K562 (cell line): Measurements from ENCODE around the gene DHTKD1. TPM values are rescaled to one million over a fixed set of nuclear protein-coding genes. Genes with fewer than 3 reads are reported as not detected.
A peak's percentile ranks its signal among the peaks of the same experiment; 100 is the strongest.

Source experiments
- BHLHE40 ChIP-seq: IDR thresholded peaks from 2 replicates; pipeline ENCODE4 v1.6.1; 2011; ENCODE audit warnings: low read length, improper control_type of control experiment
- BMI1 ChIP-seq: fragments of 150-350 bp; IDR thresholded peaks from 2 replicates; pipeline ENCODE4 v1.6.1; 2014; ENCODE audit warnings: low read length
- CEBPB ChIP-seq: fragments of 450-650 bp; IDR thresholded peaks from 2 replicates; pipeline ENCODE4 v1.6.1; 2016; ENCODE audit warnings: missing genetic modification characterization, missing compliant biosample characterization
- CREM ChIP-seq: IDR thresholded peaks from 2 replicates; pipeline ENCODE4 v1.6.1; 2014; ENCODE audit warnings: antibody characterized with exemption, low read depth
- GABPB2 ChIP-seq: fragments of 250-450 bp; sonication (Bioruptor Pico); conservative IDR thresholded peaks from 2 replicates; pipeline ENCODE4 v1.5.1; 2021; ENCODE audit warnings: mild to moderate bottlenecking
- GATAD2B ChIP-seq: fragments of 450-650 bp; IDR thresholded peaks from 2 replicates; pipeline ENCODE4 v1.6.1; 2017; ENCODE audit warnings: mild to moderate bottlenecking, borderline replicate concordance
- HCFC1 ChIP-seq: IDR thresholded peaks from 2 replicates; pipeline ENCODE4 v1.6.1; 2012; ENCODE audit warnings: low read depth, low read length, improper control_type of control experiment
- HDAC6 ChIP-seq: IDR thresholded peaks from 2 replicates; pipeline ENCODE4 v1.6.1; 2012; ENCODE audit warnings: low read depth, mild to moderate bottlenecking, control low read depth, inconsistent platforms, low read length, moderate library complexity
- HMGN3 ChIP-seq: IDR thresholded peaks from 2 replicates; pipeline ENCODE4 v1.6.1; 2011; ENCODE audit warnings: borderline replicate concordance, low read depth, mild to moderate bottlenecking, mixed read lengths, low read length; ENCODE audit not compliant: insufficient read length; ENCODE audit errors: extremely low read depth
- MBD1 ChIP-seq: fragments of 250-450 bp; sonication (Bioruptor Pico); IDR thresholded peaks from 2 replicates; pipeline ENCODE4 v1.8.0; 2022; ENCODE audit warnings: inconsistent platforms
- MCM7 ChIP-seq, 2 experiments: fragments of 450-650 bp; IDR thresholded peaks; 2 replicates each; pipeline ENCODE4 v1.6.1; 2016 to 2018
- MEIS2 ChIP-seq: fragments of 450-650 bp; IDR thresholded peaks from 2 replicates; pipeline ENCODE4 v1.6.1; 2014; ENCODE audit warnings: mild to moderate bottlenecking; ENCODE audit not compliant: partially characterized antibody
- PHB ChIP-seq: fragments of 250-450 bp; sonication (Bioruptor Pico); IDR thresholded peaks from 2 replicates; pipeline ENCODE4 v1.5.0; 2021
- PHB2 ChIP-seq: fragments of 450-650 bp; IDR thresholded peaks from 2 replicates; pipeline ENCODE4 v1.6.1; 2017; ENCODE audit warnings: low read depth
- POLR3A ChIP-seq: IDR thresholded peaks from 2 replicates; pipeline ENCODE4 v1.6.1; 2011; ENCODE audit warnings: borderline replicate concordance, mild to moderate bottlenecking, moderate library complexity; ENCODE audit not compliant: insufficient read length, insufficient read depth; ENCODE audit errors: extremely low read depth
- PRPF4 ChIP-seq: fragments of 200-400 bp; formaldehyde crosslinking; IDR thresholded peaks from one replicate; pipeline ENCODE4 v1.6.1; 2017; ENCODE audit warnings: low read length, low read depth, mild to moderate bottlenecking; ENCODE audit not compliant: insufficient read depth, poor library complexity, severe bottlenecking
- SMARCB1 ChIP-seq: IDR thresholded peaks from 2 replicates; pipeline ENCODE4 v1.6.1; 2011; ENCODE audit warnings: improper control_type of control experiment, low read depth; ENCODE audit not compliant: insufficient read length
- TBL1XR1 ChIP-seq, 2 experiments: IDR thresholded peaks; 2 replicates each; pipeline ENCODE4 v1.6.1; 2012; ENCODE audit warnings: improper control_type of control experiment in 2 of 2, low read length in 2 of 2, mild to moderate bottlenecking in 1 of 2
- YBX1 ChIP-seq: fragments of 450-650 bp; IDR thresholded peaks from 2 replicates; pipeline ENCODE4 v1.7.1; 2016; ENCODE audit warnings: mild to moderate bottlenecking
- ZNF133 ChIP-seq: fragments of 250-450 bp; sonication (Bioruptor Pico); IDR thresholded peaks from 2 replicates; pipeline ENCODE4 v1.4.0; 2020; ENCODE audit warnings: mild to moderate bottlenecking
- ZNF197 ChIP-seq: fragments of 200-800 bp; sonication (Bioruptor generic); IDR thresholded peaks from 2 replicates; pipeline ENCODE4 v1.6.1; 2016; ENCODE audit warnings: low read depth, missing genetic modification characterization, missing compliant biosample characterization
- ZNF232 ChIP-seq: sonication (generic); formaldehyde crosslinking; IDR thresholded peaks from 2 replicates; pipeline ENCODE4 v1.8.0; 2022; ENCODE audit warnings: mild to moderate bottlenecking, missing genetic modification reagents
- ZNF316 ChIP-seq: fragments of 450-650 bp; IDR thresholded peaks from 2 replicates; pipeline ENCODE4 v1.6.1; 2016
- polyA plus RNA-seq, 8 experiments: library from polyadenylated mRNA; depleted of rRNA in 4 of 8; stranded (reverse) in 5 of 8; unstranded in 3 of 8; fragments of >200 nt; fragmentation: Nextera tagmentation in 2 of 8; fragmentation: Illumina TruSeq in 1 of 8; extraction: Ambion mirVana in 2 of 8; extraction: Trizol in 1 of 8; gene quantifications; 2 replicates each; pipeline versions ENCODE4 v1.2.1 to v1.2.3, GENCODE V29; 2011 to 2014; ENCODE audit warnings: inconsistent platforms in 1 of 8, missing spikeins in 1 of 8
- total RNA-seq, 7 experiments: library from RNA; depleted of rRNA in 6 of 7; stranded (reverse); fragments of >200 nt in 6 of 7; fragmentation: Illumina TruSeq in 2 of 7; extraction: Trizol in 2 of 7; gene quantifications; 2 replicates each; pipeline versions ENCODE4 v1.2.1 to v1.2.3, GENCODE V29; 2011 to 2021; ENCODE audit warnings: low replicate concordance in 1 of 7
- TF ChIP-seq, protein P1 (sequence below): fragments of 450-650 bp; IDR thresholded peaks from 2 replicates; pipeline ENCODE4 v1.6.1; 2016; ENCODE audit warnings: antibody characterized with exemption
- TF ChIP-seq, protein P2 (sequence below): fragments of 250-450 bp; sonication (Bioruptor Pico); IDR thresholded peaks from 2 replicates; pipeline ENCODE4 v1.9.0; 2021; ENCODE audit warnings: mild to moderate bottlenecking
- TF ChIP-seq, protein P3 (sequence below), 3 experiments: fragments of 200-800 bp in 1 of 3; sonication (Bioruptor generic) in 1 of 3; sonication (generic) in 1 of 3; formaldehyde crosslinking in 1 of 3; IDR thresholded peaks; 2 replicates each; pipeline versions ENCODE4 v1.6.1 to v1.8.0; 2016 to 2022; ENCODE audit warnings: mild to moderate bottlenecking in 2 of 3, missing compliant biosample characterization in 2 of 3, missing genetic modification characterization in 2 of 3, missing genetic modification reagents in 1 of 3

The DHTKD1 gene
- total and polyA plus RNA-seq, 9 of the 15 experiments (the other 6 are each of a cell fraction or from before 2014, with no cell fraction given): 3.1 to 19.7 (median 6.8) TPM

GRCh38 chr10:12068449-12069269 is at the start of gene DHTKD1 (continued):
- no peak for TF ChIP-seq HDAC6
- peak; percentile 83 for TF ChIP-seq HMGN3
- TF ChIP-seq, protein P1, sequence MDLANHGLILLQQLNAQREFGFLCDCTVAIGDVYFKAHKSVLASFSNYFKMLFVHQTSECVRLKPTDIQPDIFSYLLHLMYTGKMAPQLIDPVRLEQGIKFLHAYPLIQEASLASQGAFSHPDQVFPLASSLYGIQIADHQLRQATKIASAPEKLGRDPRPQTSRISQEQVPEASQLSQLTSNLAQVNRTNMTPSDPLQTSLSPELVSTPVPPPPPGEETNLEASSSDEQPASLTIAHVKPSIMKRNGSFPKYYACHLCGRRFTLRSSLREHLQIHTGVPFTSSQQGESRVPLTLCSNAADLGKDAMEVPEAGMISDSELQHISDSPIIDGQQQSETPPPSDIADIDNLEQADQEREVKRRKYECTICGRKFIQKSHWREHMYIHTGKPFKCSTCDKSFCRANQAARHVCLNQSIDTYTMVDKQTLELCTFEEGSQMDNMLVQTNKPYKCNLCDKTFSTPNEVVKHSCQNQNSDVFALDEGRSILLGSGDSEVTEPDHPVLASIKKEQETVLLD: no peak
- no peak for TF ChIP-seq MCM7 (IDR thresholded peaks at IDR 0.05)
- TF ChIP-seq ZNF232: no peak
- TF ChIP-seq GATAD2B: no peak
- no peak for TF ChIP-seq PHB2
- TF ChIP-seq HCFC1: no peak
- TF ChIP-seq PRPF4: no peak
- TF ChIP-seq ZNF133 (CRISPR knock-in tag): no peak
- TF ChIP-seq CREM: peak; percentile 26; the same call in 1 of the 2 replicates
- no peak for TF ChIP-seq SMARCB1
- TF ChIP-seq ZNF316: peak; percentile 91
- TF ChIP-seq, protein P2, sequence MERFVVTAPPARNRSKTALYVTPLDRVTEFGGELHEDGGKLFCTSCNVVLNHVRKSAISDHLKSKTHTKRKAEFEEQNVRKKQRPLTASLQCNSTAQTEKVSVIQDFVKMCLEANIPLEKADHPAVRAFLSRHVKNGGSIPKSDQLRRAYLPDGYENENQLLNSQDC: no peak
- TF ChIP-seq YBX1: no peak
- TF ChIP-seq POLR3A: no peak
- TF ChIP-seq BHLHE40: peak; percentile 72
- TF ChIP-seq, protein P3, sequence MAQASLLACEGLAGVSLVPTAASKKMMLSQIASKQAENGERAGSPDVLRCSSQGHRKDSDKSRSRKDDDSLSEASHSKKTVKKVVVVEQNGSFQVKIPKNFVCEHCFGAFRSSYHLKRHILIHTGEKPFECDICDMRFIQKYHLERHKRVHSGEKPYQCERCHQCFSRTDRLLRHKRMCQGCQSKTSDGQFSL (CRISPR knock-in tag; IDR thresholded peaks at IDR 0.05): no peak
- TF ChIP-seq, protein P3 (tag; IDR thresholded peaks at IDR 0.05): no peak
- no peak for TF ChIP-seq TBL1XR1 (IDR thresholded peaks at IDR 0.05; ENCODE audit: low read length in 2 of 2)
- TF ChIP-seq CEBPB (tag): no peak
- TF ChIP-seq BMI1: no peak
- no peak for TF ChIP-seq MBD1 (CRISPR knock-in tag)
- TF ChIP-seq PHB: no peak
- TF ChIP-seq GABPB2 (CRISPR knock-in tag): no peak
- no peak for TF ChIP-seq MEIS2
- no peak for TF ChIP-seq ZNF197 (CRISPR knock-in tag)
